ENCODE results near the gene SDR42E1. TPM values are rescaled to one million over a fixed set of nuclear protein-coding genes. Genes with fewer than 3 reads are reported as not detected.
"Not testable (repeated sequence)": the region's sequence is repeated elsewhere in the genome, so short reads cannot be mapped to it uniquely, and the experiment has no call there.

Gene SDR42E1
- total RNA-seq, 1 donor from 2014 or later = 0.77 TPM

GRCh38 chr16:82037666-82038065 is 26.4 kb upstream of the SDR42E1 start:
- no peak for DNase-seq (ENCODE audit: low spot score)

GRCh38 chr16:82037251-82037650 is 26.0 kb upstream of the SDR42E1 start:
- DNase-seq (ENCODE audit: low spot score) = no peak

GRCh38 chr16:82034981-82035612 is 23.8 kb upstream of the SDR42E1 start, which contains the start of gene HSD17B2:
Gene HSD17B2 (plus strand): TSS chr16:82035253. CDS start chr16:82035425, 172 bp downstream.
- no peak for DNase-seq (ENCODE audit: low spot score)

GRCh38 chr16:82033683-82034300 is 22.5 kb upstream of the SDR42E1 start:
- DNase-seq (ENCODE audit: low spot score) = no peak

- no peak for DNase-seq (ENCODE audit: low spot score)
These were observed 21.7 kb upstream of the SDR42E1 start for GRCh38 chr16:82033006-82033405.

GRCh38 chr16:82031116-82032084 is 20.1 kb upstream of the SDR42E1 start:
- no peak for DNase-seq (ENCODE audit: low spot score)

- no peak for DNase-seq (ENCODE audit: low spot score)
These were observed 16.4 kb upstream of the SDR42E1 start for GRCh38 chr16:82027629-82028064.

GRCh38 chr16:82024883-82025282 is 13.6 kb upstream of the SDR42E1 start:
- no peak for DNase-seq (ENCODE audit: low spot score)

- no peak for DNase-seq (ENCODE audit: low spot score)
These were observed 13.0 kb upstream of the SDR42E1 start for GRCh38 chr16:82024316-82024715.

- no peak for DNase-seq (ENCODE audit: low spot score)
These were observed 11.9 kb upstream of the SDR42E1 start for GRCh38 chr16:82023206-82023605.

- no peak for DNase-seq (ENCODE audit: low spot score)
These were observed 8.8 kb upstream of the SDR42E1 start for GRCh38 chr16:82020051-82020450.

- no peak for DNase-seq (ENCODE audit: low spot score)
These were observed 8.3 kb upstream of the SDR42E1 start for GRCh38 chr16:82019535-82019934.

GRCh38 chr16:82017911-82018568 is 6.8 kb upstream of the SDR42E1 start:
- DNase-seq (ENCODE audit: low spot score) = no peak

GRCh38 chr16:82016964-82017363 is 5.7 kb upstream of the SDR42E1 start:
- DNase-seq (ENCODE audit: low spot score) = no peak

GRCh38 chr16:82016263-82016662 is 5.0 kb upstream of the SDR42E1 start:
- no peak for DNase-seq (ENCODE audit: low spot score)

GRCh38 chr16:82013139-82013538 is 1.9 kb upstream of the SDR42E1 start:
- no peak for DNase-seq (ENCODE audit: low spot score)

GRCh38 chr16:82010649-82011048 is 621 bp downstream of the SDR42E1 start:
- DNase-seq (ENCODE audit: low spot score) = no peak

GRCh38 chr16:82009789-82010188 is 1.5 kb downstream of the SDR42E1 start:
- not testable (repeated sequence) for DNase-seq (ENCODE audit: low spot score)

- no peak for DNase-seq (ENCODE audit: low spot score)
These were observed 2.2 kb downstream of the SDR42E1 start for GRCh38 chr16:82008957-82009592.

GRCh38 chr16:82007189-82007588 is 4.1 kb downstream of the SDR42E1 start:
- DNase-seq (ENCODE audit: low spot score) = no peak

GRCh38 chr16:82006036-82006435 is 5.2 kb downstream of the SDR42E1 start:
- DNase-seq (ENCODE audit: low spot score) = no peak
